HepG2 (cell line): ENCODE measurements around the gene PPP1R2B.

ENCODE experiments used
- BCL6 ChIP-seq: IDR thresholded peaks from 2 replicates; pipeline ENCODE4 v1.6.1; 2016; ENCODE audit warnings: missing genetic modification reagents, missing compliant biosample characterization
- CC2D1A ChIP-seq: sonication (generic); formaldehyde crosslinking; IDR thresholded peaks from 2 replicates; pipeline ENCODE4 v1.8.1; 2023; ENCODE audit warnings: mild to moderate bottlenecking, missing genetic modification reagents
- GMEB2 ChIP-seq: IDR thresholded peaks from 2 replicates; pipeline ENCODE4 v1.6.1; 2016; ENCODE audit warnings: missing biosample characterization, missing genetic modification reagents, low read depth
- GTF2F1 ChIP-seq: fragments of 150-350 bp; IDR thresholded peaks from 2 replicates; pipeline ENCODE4 v1.6.1; 2014; ENCODE audit warnings: low read length
- KLF16 ChIP-seq, 2 experiments: sonication (generic) in 1 of 2; formaldehyde crosslinking in 1 of 2; IDR thresholded peaks; 2 replicates each; pipeline versions ENCODE4 v1.6.1 to v1.8.0; 2016 to 2023; ENCODE audit warnings: missing genetic modification reagents in 2 of 2, missing compliant biosample characterization in 1 of 2
- MAFK ChIP-seq, 2 experiments: IDR thresholded peaks in 1 of 2; conservative IDR thresholded peaks in 1 of 2; 2 replicates each; pipeline ENCODE4 v1.6.1; 2011; ENCODE audit warnings: improper control_type of control experiment in 2 of 2, low read length in 2 of 2
- PAF1 ChIP-seq: IDR thresholded peaks from 2 replicates; pipeline ENCODE4 v1.6.1; 2016; ENCODE audit warnings: missing genetic modification reagents, missing compliant biosample characterization
- POLR2A ChIP-seq, 2 experiments: IDR thresholded peaks; 2 replicates each; pipeline ENCODE4 v1.6.1; 2011; ENCODE audit warnings: low read depth in 2 of 2, low read length in 2 of 2, mild to moderate bottlenecking in 1 of 2, moderate library complexity in 1 of 2; ENCODE audit not compliant: insufficient read depth in 1 of 2
- SMC3 ChIP-seq: IDR thresholded peaks from 2 replicates; pipeline ENCODE4 v1.6.1; 2011; ENCODE audit warnings: low read length, improper control_type of control experiment
- TCF7L2 ChIP-seq: IDR thresholded peaks from 2 replicates; pipeline ENCODE4 v1.6.1; 2011; ENCODE audit warnings: mild to moderate bottlenecking, low read depth, low read length, moderate library complexity
- ZZZ3 ChIP-seq: sonication (generic); formaldehyde crosslinking; IDR thresholded peaks from 2 replicates; pipeline ENCODE4 v1.4.0; 2020; ENCODE audit warnings: missing genetic modification reagents, mild to moderate bottlenecking, borderline replicate concordance
- TF ChIP-seq, protein P1 (sequence below): sonication (generic); formaldehyde crosslinking; IDR thresholded peaks from 2 replicates; pipeline ENCODE4 v1.8.0; 2022; ENCODE audit warnings: mild to moderate bottlenecking, missing genetic modification reagents
- TF ChIP-seq, protein P2 (sequence below): sonication (generic); formaldehyde crosslinking; IDR thresholded peaks from 2 replicates; pipeline ENCODE4 v1.8.1; 2023; ENCODE audit warnings: mild to moderate bottlenecking, moderate library complexity, missing genetic modification reagents

- TF ChIP-seq POLR2A (IDR thresholded peaks at IDR 0.05; ENCODE audit: insufficient read depth in 1 of 2, low read depth in 2 of 2, low read length in 2 of 2) = no peak
- no peak for TF ChIP-seq KLF16 (CRISPR knock-in tag; IDR thresholded peaks at IDR 0.05)
- no peak for TF ChIP-seq BCL6
- TF ChIP-seq PAF1 = no peak
- TF ChIP-seq, protein P1, sequence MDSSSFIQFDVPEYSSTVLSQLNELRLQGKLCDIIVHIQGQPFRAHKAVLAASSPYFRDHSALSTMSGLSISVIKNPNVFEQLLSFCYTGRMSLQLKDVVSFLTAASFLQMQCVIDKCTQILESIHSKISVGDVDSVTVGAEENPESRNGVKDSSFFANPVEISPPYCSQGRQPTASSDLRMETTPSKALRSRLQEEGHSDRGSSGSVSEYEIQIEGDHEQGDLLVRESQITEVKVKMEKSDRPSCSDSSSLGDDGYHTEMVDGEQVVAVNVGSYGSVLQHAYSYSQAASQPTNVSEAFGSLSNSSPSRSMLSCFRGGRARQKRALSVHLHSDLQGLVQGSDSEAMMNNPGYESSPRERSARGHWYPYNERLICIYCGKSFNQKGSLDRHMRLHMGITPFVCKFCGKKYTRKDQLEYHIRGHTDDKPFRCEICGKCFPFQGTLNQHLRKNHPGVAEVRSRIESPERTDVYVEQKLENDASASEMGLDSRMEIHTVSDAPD (CRISPR knock-in tag) = no peak
- TF ChIP-seq TCF7L2 = no peak
- TF ChIP-seq ZZZ3 (CRISPR knock-in tag) = no peak
- TF ChIP-seq GTF2F1 = no peak
- no peak for TF ChIP-seq MAFK (conservative IDR thresholded peaks at IDR 0.05 in 1 of 2, IDR thresholded peaks at IDR 0.05 in 1 of 2; ENCODE audit: low read length in 2 of 2)
- TF ChIP-seq SMC3 = no peak
- no peak for TF ChIP-seq GMEB2 (CRISPR knock-in tag)
- TF ChIP-seq, protein P2, sequence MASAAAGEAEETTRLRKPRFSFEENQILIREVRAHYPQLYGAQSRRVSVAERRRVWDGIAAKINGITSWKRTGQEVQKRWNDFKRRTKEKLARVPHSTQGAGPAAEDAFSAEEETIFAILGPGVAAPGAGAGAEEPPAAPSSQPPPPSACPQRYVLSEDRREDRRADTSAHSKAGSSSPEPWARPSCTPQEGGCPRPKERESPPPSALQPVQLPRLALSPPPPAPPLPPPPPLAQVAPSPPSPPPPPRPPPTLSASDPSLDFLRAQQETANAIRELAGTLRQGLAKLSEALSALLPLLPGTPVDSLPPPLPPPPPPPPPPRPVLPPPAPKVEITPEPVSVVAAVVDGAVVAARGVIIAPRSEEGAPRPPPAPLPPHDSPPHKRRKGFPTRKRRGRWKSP (CRISPR knock-in tag) = no peak
- no peak for TF ChIP-seq CC2D1A
Observed at GRCh38 chr5:156819967-156820581, 30.0 kb upstream of the PPP1R2B start.
